ENCODE measurements around the gene RANGAP1.
A peak's percentile ranks its signal among the peaks of the same experiment; 100 is the strongest.

Gene RANGAP1

GRCh38 chr22:41234815-41235695, 50.9 kb downstream of the RANGAP1 start:
- no peak for DNase-seq (ENCODE audit: low spot score)

- no peak for DNase-seq (ENCODE audit: low spot score)
Measured at GRCh38 chr22:41231369-41231768, 54.6 kb downstream of the RANGAP1 start.

- no peak for DNase-seq (ENCODE audit: low spot score)
Measured at GRCh38 chr22:41230401-41230785, 55.6 kb downstream of the RANGAP1 start.

GRCh38 chr22:41229730-41230400, 56.1 kb downstream of the RANGAP1 start:
- no peak for DNase-seq (ENCODE audit: low spot score)

GRCh38 chr22:41229215-41229614, 56.8 kb downstream of the RANGAP1 start:
- DNase-seq (ENCODE audit: low spot score) = no peak

- no peak for DNase-seq (ENCODE audit: low spot score)
Measured at GRCh38 chr22:41226723-41227655, 59.0 kb downstream of the RANGAP1 start.

- no peak for DNase-seq (ENCODE audit: low spot score)
Measured at GRCh38 chr22:41223535-41223934, 62.5 kb downstream of the RANGAP1 start.

GRCh38 chr22:41222846-41223507, 63.0 kb downstream of the RANGAP1 start:
- DNase-seq (ENCODE audit: low spot score) = no peak

GRCh38 chr22:41217553-41218157, 68.3 kb downstream of the RANGAP1 start:
- no peak for DNase-seq (ENCODE audit: low spot score)

GRCh38 chr22:41216984-41217383, 69.0 kb downstream of the RANGAP1 start:
- no peak for DNase-seq (ENCODE audit: low spot score)

- no peak for DNase-seq (ENCODE audit: low spot score)
Measured at GRCh38 chr22:41215926-41216325, 70.1 kb downstream of the RANGAP1 start.

- DNase-seq (ENCODE audit: low spot score) = no peak
Measured at GRCh38 chr22:41215409-41215808, 70.6 kb downstream of the RANGAP1 start.

GRCh38 chr22:41206719-41207118, 79.3 kb downstream of the RANGAP1 start:
- no peak for DNase-seq (ENCODE audit: low spot score)

GRCh38 chr22:41204992-41205900, 80.7 kb downstream of the RANGAP1 start, which contains the start of gene L3MBTL2:
Gene L3MBTL2, plus strand, starts transcription at chr22:41205312. Its CDS starts 51 bp downstream, at chr22:41205363.
- peak; percentile 97 for DNase-seq (ENCODE audit: low spot score)

GRCh38 chr22:41204066-41204465, 81.9 kb downstream of the RANGAP1 start:
- no peak for DNase-seq (ENCODE audit: low spot score)

GRCh38 chr22:41203118-41203517, 82.9 kb downstream of the RANGAP1 start:
- no peak for DNase-seq (ENCODE audit: low spot score)

- DNase-seq (ENCODE audit: low spot score) = no peak
Measured at GRCh38 chr22:41201141-41201540, 84.8 kb downstream of the RANGAP1 start.

- DNase-seq (ENCODE audit: low spot score) = no peak
Measured at GRCh38 chr22:41198027-41198580, 87.9 kb downstream of the RANGAP1 start.

Measured in left forelimb (tissue), 1 donor.